H1 (cell line): ENCODE measurements around the gene DMC1. TPM values are rescaled to one million over a fixed set of nuclear protein-coding genes. Genes with fewer than 3 reads are reported as not detected.

Experiments used
- CTCF ChIA-PET: fragments of 300-600 bp; sonication (Branson Sonifier 250); formaldehyde crosslinking; loops from one replicate; lab custom pipeline; 2021; ENCODE audit not compliant: partially characterized antibody; lab: Charles Lee
- POLR2A ChIA-PET: fragments of 300-600 bp; sonication (Branson Sonifier 250); formaldehyde crosslinking; loops from one replicate; lab custom pipeline; 2021; ENCODE audit warnings: inconsistent platforms; ENCODE audit not compliant: partially characterized antibody; lab: Charles Lee
- DNase-seq, 2 experiments: peaks; one replicate each; pipeline versions ENCODE4 v3.0.0 to v3.0.0-alpha.2; 2010 to 2022; ENCODE audit warnings: low spot score in 2 of 2, low read depth in 1 of 2, mixed read lengths in 1 of 2
- FAIRE-seq: peaks from 2 replicates; lab custom pipeline; 2011; peaks lifted over from hg19 to GRCh38; lab: Jason Lieb, UNC
- H2AFZ ChIP-seq: 2 replicates; pipeline ENCODE4 v1.8.1; 2012; ENCODE audit warnings: low read length, inconsistent platforms
- H2AK5ac ChIP-seq: 2 replicates; pipeline ENCODE4 v1.6.1; 2013; ENCODE audit warnings: low read depth, low read length
- H2BK120ac ChIP-seq: replicated peaks from 2 replicates; pipeline ENCODE3; 2013; ENCODE audit warnings: low read depth, low read length, inconsistent platforms
- H2BK12ac ChIP-seq: 2 replicates; pipeline ENCODE4 v1.6.1; 2013; ENCODE audit warnings: low read depth, low read length
- H2BK15ac ChIP-seq: 2 replicates; pipeline ENCODE4 v1.6.1; 2013; ENCODE audit warnings: low read length
- H2BK20ac ChIP-seq: 2 replicates; pipeline ENCODE4 v1.6.1; 2013; ENCODE audit warnings: low read length
- H2BK5ac ChIP-seq: 2 replicates; pipeline ENCODE4 v1.6.1; 2013; ENCODE audit warnings: low read depth, low read length
- H3K14ac ChIP-seq: 2 replicates; pipeline ENCODE4 v1.6.1; 2013; ENCODE audit warnings: inconsistent platforms; ENCODE audit not compliant: insufficient read length
- H3K18ac ChIP-seq: 2 replicates; pipeline ENCODE4 v1.6.1; 2013; ENCODE audit warnings: low read length; ENCODE audit errors: extremely low read depth
- H3K23ac ChIP-seq: 2 replicates; pipeline ENCODE4 v1.6.1; 2013; ENCODE audit warnings: inconsistent platforms; ENCODE audit not compliant: insufficient read length
- H3K23me2 ChIP-seq: 2 replicates; pipeline ENCODE4 v1.6.1; 2013; ENCODE audit warnings: low read depth, low read length
- H3K27ac ChIP-seq: 2 replicates; pipeline ENCODE4 v1.6.1; 2011; ENCODE audit warnings: low read depth, low read length, inconsistent platforms
- H3K27me3 ChIP-seq, 4 experiments: replicated peaks in 1 of 4; 1 replicate in 1 of 4; 2 replicates in 3 of 4; pipeline versions ENCODE4 v1.6.1 to v1.8.1; 2011 to 2013; ENCODE audit warnings: low read length in 3 of 4, mild to moderate bottlenecking in 3 of 4, inconsistent platforms in 2 of 4, mixed read lengths in 2 of 4, moderate library complexity in 1 of 4; ENCODE audit not compliant: control insufficient read depth in 3 of 4, insufficient read depth in 3 of 4; ENCODE audit errors: extremely low read depth in 1 of 4
- H3K36me3 ChIP-seq, 4 experiments: 2 replicates each; pipeline versions ENCODE4 v1.6.1 to v1.8.1; 2011 to 2013; ENCODE audit warnings: mild to moderate bottlenecking in 4 of 4, low read length in 3 of 4, moderate library complexity in 2 of 4, control low read depth in 1 of 4, inconsistent platforms in 1 of 4; ENCODE audit not compliant: insufficient read depth in 4 of 4, control insufficient read depth in 2 of 4
- H3K4ac ChIP-seq: replicated peaks from 2 replicates; pipeline ENCODE3; 2013; ENCODE audit warnings: low read length, low read depth, mixed read lengths, inconsistent platforms; ENCODE audit not compliant: insufficient read length
- H3K4me1 ChIP-seq, 4 experiments: replicated peaks in 1 of 4; 1 replicate in 1 of 4; 2 replicates in 3 of 4; pipeline versions ENCODE4 v1.6.1 to v1.8.1; 2011 to 2013; ENCODE audit warnings: low read length in 3 of 4, inconsistent platforms in 2 of 4, mixed read lengths in 1 of 4; ENCODE audit not compliant: insufficient read depth in 4 of 4, control insufficient read depth in 3 of 4
- H3K4me2 ChIP-seq, 2 experiments: 2 replicates each; pipeline versions ENCODE4 v1.6.1 to v1.8.1; 2011 to 2013; ENCODE audit warnings: low read depth in 2 of 2, low read length in 2 of 2, control low read depth in 1 of 2, inconsistent platforms in 1 of 2, mild to moderate bottlenecking in 1 of 2; ENCODE audit not compliant: insufficient read depth in 1 of 2
- H3K4me3 ChIP-seq, 4 experiments: fragments of 200-600, 300-600 bp in 1 of 4; sonication (generic), shearing (Covaris generic), sonication (Bioruptor Twin) in 1 of 4; 2 replicates each; pipeline versions ENCODE4 v1.5.1 to v1.8.1; 2011 to 2016; ENCODE audit warnings: low read length in 4 of 4, low read depth in 3 of 4, control low read depth in 2 of 4, inconsistent platforms in 2 of 4, mild to moderate bottlenecking in 2 of 4, mixed read lengths in 1 of 4, moderate library complexity in 1 of 4; ENCODE audit not compliant: insufficient read depth in 2 of 4; ENCODE audit errors: extremely low read depth in 1 of 4
- H3K56ac ChIP-seq: replicated peaks from 2 replicates; pipeline ENCODE3; 2013; ENCODE audit warnings: low read depth, mild to moderate bottlenecking, mixed read lengths, low read length, inconsistent platforms; ENCODE audit not compliant: insufficient read length
- H3K79me1 ChIP-seq: 2 replicates; pipeline ENCODE4 v1.6.1; 2013; ENCODE audit warnings: low read depth, low read length, control low read depth
- H3K79me2 ChIP-seq, 2 experiments: 2 replicates each; pipeline versions ENCODE4 v1.6.1 to v1.8.1; 2012 to 2013; ENCODE audit warnings: low read length in 2 of 2, mild to moderate bottlenecking in 2 of 2, inconsistent platforms in 1 of 2; ENCODE audit not compliant: insufficient read depth in 2 of 2, control insufficient read depth in 1 of 2
- H3K9ac ChIP-seq, 4 experiments: replicated peaks in 1 of 4; 1 replicate in 1 of 4; 2 replicates in 3 of 4; pipeline versions ENCODE4 v1.6.1 to v1.8.1; 2011 to 2013; ENCODE audit warnings: low read depth in 3 of 4, low read length in 3 of 4, control low read depth in 2 of 4, mild to moderate bottlenecking in 2 of 4, moderate library complexity in 2 of 4, inconsistent platforms in 1 of 4; ENCODE audit errors: extremely low read depth in 1 of 4
- H3K9me3 ChIP-seq, 2 experiments: 2 replicates each; pipeline versions ENCODE4 v1.6.1 to v1.8.1; 2012 to 2013; ENCODE audit warnings: mild to moderate bottlenecking in 2 of 2, moderate library complexity in 2 of 2, control low read depth in 1 of 2, inconsistent platforms in 1 of 2, low read depth in 1 of 2, low read length in 1 of 2, mixed read lengths in 1 of 2; ENCODE audit not compliant: insufficient read depth in 2 of 2
- H4K20me1 ChIP-seq, 2 experiments: replicated peaks in 1 of 2; 2 replicates each; pipeline versions ENCODE3 to v1.8.1; 2011 to 2013; ENCODE audit warnings: inconsistent platforms in 2 of 2, low read length in 2 of 2, mild to moderate bottlenecking in 1 of 2; ENCODE audit not compliant: insufficient read depth in 2 of 2, control insufficient read depth in 1 of 2
- H4K5ac ChIP-seq: 2 replicates; pipeline ENCODE4 v1.6.1; 2013; ENCODE audit warnings: low read length, low read depth, mixed read lengths, inconsistent platforms; ENCODE audit not compliant: insufficient read length
- H4K8ac ChIP-seq: 2 replicates; pipeline ENCODE4 v1.8.0; 2013; ENCODE audit warnings: mild to moderate bottlenecking, moderate library complexity, low read length, inconsistent platforms; ENCODE audit not compliant: insufficient read depth; ENCODE audit errors: extremely low read depth
- H4K91ac ChIP-seq: replicated peaks from 2 replicates; pipeline ENCODE3; 2013; ENCODE audit warnings: low read length, mixed read lengths, inconsistent platforms; ENCODE audit not compliant: insufficient read length
- CBX8 ChIP-seq: fragments of 300-800, 300-1000 bp; sonication (generic); IDR thresholded peaks from 2 replicates; pipeline ENCODE4 v1.7.1; 2016; ENCODE audit warnings: low read depth, low read length, borderline replicate concordance
- GTF2F1 ChIP-seq: IDR thresholded peaks from 2 replicates; pipeline ENCODE4 v1.6.1; 2012; ENCODE audit warnings: low read depth, low read length, improper control_type of control experiment, borderline replicate concordance
- JUN ChIP-seq: IDR thresholded peaks from 2 replicates; pipeline ENCODE4 v1.6.1; 2011; ENCODE audit warnings: low read depth, mild to moderate bottlenecking, improper control_type of control experiment, low read length
- RXRA ChIP-seq: IDR thresholded peaks from 2 replicates; pipeline ENCODE4 v1.6.1; 2011; ENCODE audit warnings: low read depth, mild to moderate bottlenecking, low read length, moderate library complexity; ENCODE audit not compliant: insufficient read depth
- SRF ChIP-seq: IDR thresholded peaks from 2 replicates; pipeline ENCODE4 v1.6.1; 2011; ENCODE audit warnings: mild to moderate bottlenecking, low read depth, low read length, moderate library complexity
- WGBS, 2 experiments: shearing (Covaris generic) in 1 of 2; methylation state at CpG; one replicate each; pipeline versions ENCODE4 v1.1.6 to v1.1.7; 2013 to 2015; ENCODE audit warnings: low lambda C conversion rate in 2 of 2, mixed read lengths in 2 of 2, inconsistent platforms in 1 of 2, low coverage in 1 of 2, missing lambda C conversion rate in 1 of 2; ENCODE audit not compliant: insufficient replicate concordance in 2 of 2, insufficient coverage in 1 of 2, insufficient read length in 1 of 2; ENCODE audit errors: extremely low coverage in 1 of 2, missing lambda C conversion rate in 1 of 2; 5-methylcytosine and 5-hydroxymethylcytosine counted together
- polyA plus RNA-seq, 7 experiments: library from polyadenylated mRNA; depleted of rRNA in 3 of 7; stranded (reverse) in 5 of 7; unstranded in 2 of 7; fragments of >200 nt in 5 of 7; fragments of 200-250 nt in 2 of 7; gene quantifications; 1 replicate in 5 of 7; 2 replicates in 1 of 7; 4 replicates in 1 of 7; pipeline versions ENCODE4 v1.2.1 to v1.2.3, GENCODE V29; 2011 to 2013; ENCODE audit warnings: missing spikeins in 2 of 7, mixed read lengths in 2 of 7
- total RNA-seq: library from RNA; stranded (reverse); fragmentation: NEBNext Ultra II Directional; extraction: Animal tissue kit (Norgen Biotek cat#: 25700); gene quantifications from 2 replicates; pipeline ENCODE4 v1.2.1, GENCODE V29; 2021
- TF ChIP-seq, protein P1 (sequence below), 3 experiments: IDR thresholded peaks; 1 replicate in 2 of 3; 2 replicates in 1 of 3; pipeline versions ENCODE4 v1.5.1 to v1.6.1; 2011; ENCODE audit warnings: low read length in 3 of 3, mild to moderate bottlenecking in 3 of 3, inconsistent platforms in 2 of 3, low read depth in 1 of 3, moderate library complexity in 1 of 3; ENCODE audit not compliant: insufficient read depth in 1 of 3; ENCODE audit errors: control extremely low read depth in 1 of 3

Gene DMC1
- total and polyA plus RNA-seq, 2 of the 8 experiments (the other 6 are each of a cell fraction or from before 2014, with no cell fraction given) = 3.8 to 7.2 TPM

GRCh38 chr22:38564669-38565068 lies 5.3 kb downstream of the DMC1 start:
- Histone ChIP-seq H2AFZ (no peak overlapping the region), H2AK5ac (no peak overlapping the region), H3K27me3 (no peaks in the 10 kb centered on the region), H2BK120ac (no peak overlapping the region), H2BK20ac (no peak overlapping the region), H3K56ac (no peak overlapping the region), H4K91ac (no peak overlapping the region), H3K14ac (no peak overlapping the region), H2BK12ac (no peak overlapping the region), H3K18ac (no peak overlapping the region), H3K23me2 (peaks cover 4% of the 10 kb centered on the region; the same call in 1 of the 2 replicates), H3K4ac (no peak overlapping the region), H2BK15ac (no peak overlapping the region), H4K8ac (no peak overlapping the region), H3K27ac (no peak overlapping the region), H3K79me1 (no peaks in the 10 kb centered on the region), H3K9ac (no peak overlapping the region), H3K4me2 (no peak overlapping the region), H4K5ac (no peak overlapping the region), H3K4me1 (peaks cover 4 to 9% (median 4%) of the 10 kb centered on the region in 4 experiments; a peak in 5 of 7 replicates), H3K4me3 (no peak overlapping the region), H4K20me1 (no peaks in the 10 kb centered on the region), H2BK5ac (no peak overlapping the region), H3K36me3 (no peaks in the 10 kb centered on the region), H3K23ac (no peak overlapping the region), H3K79me2 (no peaks in the 10 kb centered on the region), H3K9me3 (no peaks in the 10 kb centered on the region)
- DNase-seq = no peak
- POLR2A ChIA-PET = interaction anchor here (0.6 to 1.5 kb wide), 3 partner anchors 16 to 82 kb away, joined by 3 to 5 read pairs (median 4); no protein-coding TSS in a partner anchor
- WGBS, 2 experiments = 85% methylated on average over 2 of the region's 2 CpGs; no CpG with 5 or more reads in 1 of the 2 experiments
- TF ChIP-seq CBX8 (no peak), GTF2F1 (no peak), JUN (no peak), SRF (no peak), RXRA (no peak)
- TF ChIP-seq, protein P1, sequence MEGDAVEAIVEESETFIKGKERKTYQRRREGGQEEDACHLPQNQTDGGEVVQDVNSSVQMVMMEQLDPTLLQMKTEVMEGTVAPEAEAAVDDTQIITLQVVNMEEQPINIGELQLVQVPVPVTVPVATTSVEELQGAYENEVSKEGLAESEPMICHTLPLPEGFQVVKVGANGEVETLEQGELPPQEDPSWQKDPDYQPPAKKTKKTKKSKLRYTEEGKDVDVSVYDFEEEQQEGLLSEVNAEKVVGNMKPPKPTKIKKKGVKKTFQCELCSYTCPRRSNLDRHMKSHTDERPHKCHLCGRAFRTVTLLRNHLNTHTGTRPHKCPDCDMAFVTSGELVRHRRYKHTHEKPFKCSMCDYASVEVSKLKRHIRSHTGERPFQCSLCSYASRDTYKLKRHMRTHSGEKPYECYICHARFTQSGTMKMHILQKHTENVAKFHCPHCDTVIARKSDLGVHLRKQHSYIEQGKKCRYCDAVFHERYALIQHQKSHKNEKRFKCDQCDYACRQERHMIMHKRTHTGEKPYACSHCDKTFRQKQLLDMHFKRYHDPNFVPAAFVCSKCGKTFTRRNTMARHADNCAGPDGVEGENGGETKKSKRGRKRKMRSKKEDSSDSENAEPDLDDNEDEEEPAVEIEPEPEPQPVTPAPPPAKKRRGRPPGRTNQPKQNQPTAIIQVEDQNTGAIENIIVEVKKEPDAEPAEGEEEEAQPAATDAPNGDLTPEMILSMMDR (IDR thresholded peaks at IDR 0.05; ENCODE audit: control extremely low read depth in 1 of 3, insufficient read depth in 1 of 3, low read depth in 1 of 3, low read length in 3 of 3) = no peak
- FAIRE-seq = no peak
- CTCF ChIA-PET = interaction anchor here (0.8 to 1.7 kb wide), 2 partner anchors 41 to 102 kb away, joined by 3 to 5 read pairs; no protein-coding TSS in a partner anchor
